GM19193 (cell line): ENCODE results near the gene ZNF407.

Source experiments
- POLR2A ChIP-seq: IDR thresholded peaks from 4 replicates; pipeline ENCODE4 v1.6.1; 2011; ENCODE audit not compliant: insufficient read depth, insufficient read length; ENCODE audit errors: extremely low read depth

Gene ZNF407

DNA sequence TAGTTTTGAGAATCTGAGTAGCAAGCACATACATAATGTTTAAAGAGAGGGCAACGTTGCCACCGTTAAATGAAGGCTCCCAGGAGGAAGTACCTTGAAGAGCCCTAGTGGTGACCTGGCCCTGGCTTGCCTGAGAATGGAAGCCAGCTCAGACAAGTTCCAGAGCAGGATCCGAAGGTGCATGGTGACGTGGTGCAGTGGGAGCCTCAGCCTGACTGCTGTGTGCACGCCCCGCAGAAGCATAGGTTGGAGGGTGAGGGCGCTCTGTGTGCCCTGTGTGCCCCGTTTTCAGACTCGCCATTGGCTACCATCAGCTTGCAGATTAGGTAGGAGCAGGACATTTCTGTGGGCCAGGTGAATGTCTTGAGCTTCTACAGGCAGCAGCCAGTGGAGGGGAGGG lies 68.2 kb downstream of the ZNF407 start:
- no peak for TF ChIP-seq POLR2A

DNA sequence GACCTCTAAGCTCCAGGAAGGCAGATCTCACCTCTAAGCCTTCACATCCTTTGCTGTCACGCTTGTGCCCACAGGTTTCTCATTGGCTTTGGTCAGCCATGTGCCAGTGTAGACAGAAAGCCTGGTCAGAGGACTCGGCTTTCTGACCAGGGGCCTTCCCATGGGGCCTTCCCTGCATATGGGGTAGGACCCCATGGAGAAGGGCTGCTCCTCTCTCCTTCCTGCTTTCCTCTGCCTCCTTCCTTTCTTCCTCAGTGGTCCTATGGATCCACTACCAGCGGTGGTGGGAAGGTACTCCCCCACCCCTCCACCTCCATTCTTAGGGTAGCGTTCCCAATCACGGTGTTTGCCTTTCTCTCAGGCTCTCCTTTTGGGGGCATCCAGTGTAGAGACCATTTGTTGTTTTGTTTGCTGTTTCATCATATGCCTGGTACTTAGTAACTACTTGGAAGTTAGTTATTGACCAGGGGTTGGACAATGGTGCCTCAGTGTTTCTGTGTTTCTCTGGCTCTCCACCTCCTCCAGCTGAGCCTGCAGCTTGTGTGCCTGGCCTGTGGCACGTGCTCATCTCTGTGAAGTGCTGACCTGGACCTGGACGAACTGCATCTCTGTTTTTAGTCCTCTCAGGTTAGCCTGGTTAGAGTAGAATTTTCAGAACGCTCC lies 71.6 kb downstream of the ZNF407 start:
- TF ChIP-seq POLR2A: no peak

DNA sequence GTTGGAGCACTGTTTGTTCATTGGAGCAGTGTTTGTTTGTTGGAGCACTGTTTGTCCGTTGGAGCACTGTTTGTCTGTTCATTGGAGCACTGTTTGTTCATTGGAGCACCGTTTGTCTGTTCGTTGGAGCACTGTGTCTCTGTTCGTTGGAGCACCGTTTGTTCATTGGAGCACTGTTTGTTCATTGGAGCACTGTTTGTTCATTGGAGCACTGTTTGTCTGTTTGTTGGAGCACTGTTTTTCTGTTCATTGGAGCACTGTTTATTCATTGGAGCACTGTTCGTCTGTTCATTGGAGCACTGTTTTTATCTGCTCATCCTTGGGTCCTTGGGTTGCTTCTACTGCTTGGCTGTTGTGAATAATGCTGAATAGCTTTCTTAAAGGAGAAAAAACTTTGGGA lies 74.7 kb downstream of the ZNF407 start:
- TF ChIP-seq POLR2A: no peak

DNA sequence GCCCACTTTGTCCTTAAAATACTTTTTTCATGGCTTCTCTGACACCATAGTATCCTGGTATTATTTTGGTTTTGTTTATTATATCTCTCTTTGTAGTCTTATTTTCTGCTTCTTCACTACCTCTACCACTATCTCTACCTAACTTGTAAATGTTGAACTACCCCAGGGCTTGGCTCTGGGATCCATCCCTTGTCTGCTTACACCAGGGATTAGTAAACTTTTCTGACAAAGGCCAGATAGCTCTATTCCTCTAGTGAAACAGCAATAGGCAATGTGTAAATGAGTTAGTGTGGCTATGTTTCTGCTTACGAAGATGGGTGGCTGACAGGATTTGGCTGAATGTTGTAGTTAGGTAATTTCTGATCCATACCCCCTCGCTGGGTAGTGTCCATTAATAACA lies 76.8 kb downstream of the ZNF407 start:
- TF ChIP-seq POLR2A: no peak

DNA sequence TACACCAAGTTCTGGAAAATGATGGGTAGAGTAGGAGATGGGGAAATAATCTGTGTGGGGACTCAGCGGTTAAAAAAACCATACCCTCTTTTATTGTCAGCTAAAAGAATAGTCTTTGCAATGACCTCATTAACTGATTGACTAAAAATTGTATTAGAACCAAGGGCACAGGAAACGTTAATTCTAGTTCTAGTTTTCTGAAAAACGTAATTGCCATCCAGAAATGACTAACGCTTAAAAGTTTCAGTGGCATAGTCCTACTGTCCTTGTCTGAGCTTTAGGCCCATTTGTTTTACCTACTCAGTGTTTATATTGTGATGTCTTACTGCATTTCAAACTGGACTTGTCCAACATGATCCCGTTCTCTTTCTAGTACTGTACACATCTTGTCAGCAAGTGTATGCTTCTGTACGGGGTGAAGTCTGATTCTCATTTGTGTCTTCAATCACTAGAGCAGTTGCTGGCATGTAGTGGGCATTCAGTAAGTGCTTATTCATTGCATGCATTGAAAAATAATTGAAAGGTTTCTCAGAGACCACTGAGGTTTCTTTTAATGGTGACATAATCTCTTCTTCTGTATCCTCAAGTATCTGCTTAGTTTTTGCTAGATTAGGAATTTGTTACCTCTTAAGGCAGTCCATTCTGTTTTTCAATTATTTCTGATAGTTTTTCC lies 81.5 kb downstream of the ZNF407 start:
- no peak for TF ChIP-seq POLR2A

DNA sequence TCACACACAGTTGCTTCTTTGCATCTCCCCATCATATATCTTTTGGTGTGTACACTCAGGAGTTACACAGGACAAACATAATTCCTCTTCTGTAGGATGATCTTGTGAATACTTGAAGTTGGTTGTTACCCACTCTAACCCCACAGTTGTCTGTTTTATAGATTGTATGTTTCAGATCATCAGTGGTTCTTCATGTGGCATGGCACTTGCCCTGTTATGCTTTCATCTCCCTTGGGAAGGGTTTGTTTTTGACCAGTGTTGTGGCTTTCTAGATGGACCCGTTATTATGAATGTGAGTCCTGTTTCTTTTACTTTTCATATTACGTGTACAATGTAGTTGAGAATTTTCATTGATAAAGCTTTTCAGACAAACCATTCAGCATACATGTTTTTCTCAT lies 82.0 kb downstream of the ZNF407 start:
- TF ChIP-seq POLR2A: no peak

DNA sequence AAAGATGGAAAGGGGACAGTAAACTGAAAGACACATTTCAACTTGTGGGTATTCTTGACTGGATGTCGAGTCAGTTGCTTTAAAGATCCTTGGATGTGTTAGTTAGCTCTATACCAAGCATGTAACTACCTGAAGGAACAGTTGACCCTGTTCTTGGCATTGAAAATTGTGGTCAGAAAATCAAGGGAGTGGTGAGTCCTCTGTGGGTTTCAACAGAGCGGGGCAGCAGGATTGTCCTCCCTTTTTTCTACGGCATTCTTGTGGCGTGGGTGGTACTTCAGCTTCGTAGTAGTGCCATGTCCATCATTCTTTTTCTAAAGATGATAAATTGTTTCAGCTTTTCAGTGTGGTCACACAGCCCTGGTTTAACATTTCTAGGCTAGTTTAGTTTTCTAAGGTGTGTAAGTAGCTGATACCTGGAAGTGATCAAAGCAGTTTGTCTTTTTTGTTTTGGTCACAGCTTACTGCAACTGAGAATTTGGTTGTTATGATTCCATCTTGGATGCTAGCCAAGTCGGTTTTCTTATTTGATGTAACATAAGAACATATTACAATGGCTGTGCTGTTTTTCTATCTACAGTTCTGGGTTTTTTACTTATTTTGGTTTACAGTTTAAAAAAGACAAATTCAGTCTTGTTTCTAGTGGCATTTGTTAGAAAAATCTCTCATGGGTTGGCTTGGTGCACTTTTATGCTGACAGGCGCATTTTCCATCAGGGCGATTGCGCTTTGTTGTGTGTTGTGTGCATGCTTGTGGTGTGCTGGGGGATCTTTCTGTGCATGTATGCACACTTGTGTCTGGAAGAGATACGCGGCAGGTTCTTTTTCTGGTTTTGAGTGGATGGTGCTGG lies 84.7 kb downstream of the ZNF407 start:
- TF ChIP-seq POLR2A: no peak

DNA sequence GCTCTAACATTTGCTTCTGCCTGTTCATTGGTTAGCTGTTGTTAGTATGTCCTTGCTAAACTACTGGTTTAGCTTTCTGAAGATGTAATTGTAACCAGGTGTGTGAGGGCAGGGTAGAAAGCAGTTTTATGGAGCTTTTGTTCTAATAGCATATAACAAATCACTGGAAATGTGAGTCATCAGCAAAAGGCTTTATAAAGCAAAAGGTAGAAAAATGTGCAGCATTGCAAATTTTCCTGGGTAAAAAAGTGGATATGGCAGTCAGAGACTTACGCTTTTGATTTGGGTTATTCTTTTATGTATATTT lies 85.3 kb downstream of the ZNF407 start:
- no peak for TF ChIP-seq POLR2A

DNA sequence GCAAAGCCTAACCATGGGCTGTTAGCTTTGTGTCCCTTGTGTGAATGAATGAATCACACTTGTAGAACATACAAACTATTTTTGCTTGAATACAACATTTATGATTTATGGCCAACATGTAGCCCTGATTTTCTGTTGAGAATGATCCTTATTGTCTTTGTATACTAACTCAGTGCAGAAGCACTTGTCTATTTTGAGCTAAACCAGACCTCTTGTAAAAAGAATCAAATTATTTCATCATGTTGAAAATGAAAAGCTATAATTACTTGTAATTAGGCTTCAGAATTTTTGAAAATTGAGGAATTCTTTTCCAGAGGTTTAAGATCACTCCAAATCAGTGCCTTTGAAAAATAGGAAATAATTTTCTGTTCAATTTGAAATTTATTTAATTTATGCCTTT lies 85.9 kb downstream of the ZNF407 start:
- no peak for TF ChIP-seq POLR2A

DNA sequence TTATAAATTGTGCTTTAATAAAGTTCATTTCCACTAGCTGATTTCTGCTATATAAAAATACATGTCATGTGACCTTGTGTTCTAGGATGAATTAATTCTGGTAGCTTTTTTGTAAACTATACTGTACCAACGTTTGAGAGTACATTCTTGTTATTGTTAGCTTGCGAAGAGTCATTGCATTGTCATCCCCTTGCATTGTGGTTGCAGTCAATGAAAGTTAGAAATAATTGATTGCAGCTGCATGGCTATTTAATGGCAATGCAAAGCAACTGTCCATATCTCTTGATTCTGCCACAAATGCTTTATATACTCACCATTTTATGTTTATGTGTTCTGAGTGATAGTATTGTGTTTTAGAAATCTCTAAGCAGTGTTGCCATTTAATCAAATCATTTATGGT lies 91.6 kb downstream of the ZNF407 start:
- no peak for TF ChIP-seq POLR2A

DNA sequence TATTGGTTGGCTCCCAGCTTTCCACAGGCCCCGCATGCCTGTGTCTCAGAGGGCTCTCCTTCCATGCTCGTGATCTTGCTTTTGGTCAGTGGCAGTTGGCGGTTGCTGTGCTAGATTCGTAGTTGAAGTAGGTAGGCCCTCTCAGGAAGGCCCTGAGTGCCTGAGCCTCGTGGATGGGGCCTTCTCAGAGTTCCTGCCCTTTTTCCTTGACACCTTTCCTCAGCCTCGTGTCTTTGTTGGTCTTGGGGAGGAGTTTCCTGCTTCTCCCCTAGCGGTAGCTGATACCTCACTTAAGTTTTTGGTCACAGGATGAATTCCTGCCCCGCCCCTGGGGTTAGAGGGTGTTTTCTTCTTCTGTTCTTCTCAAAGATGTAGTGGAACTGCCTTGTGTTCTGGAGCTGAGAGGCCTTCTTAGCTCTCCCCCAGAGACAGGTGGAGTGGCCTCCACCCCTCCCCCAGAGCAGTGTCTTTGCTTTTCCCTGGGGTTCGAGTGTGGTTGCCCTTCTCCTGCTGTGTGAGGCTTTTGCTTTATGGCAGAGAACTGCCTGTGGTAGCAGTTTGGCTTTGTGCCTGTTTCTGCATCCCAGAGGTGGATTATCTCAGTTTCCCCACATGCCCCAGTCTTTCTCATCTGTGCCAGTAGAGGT lies 94.8 kb downstream of the ZNF407 start:
- no peak for TF ChIP-seq POLR2A

DNA sequence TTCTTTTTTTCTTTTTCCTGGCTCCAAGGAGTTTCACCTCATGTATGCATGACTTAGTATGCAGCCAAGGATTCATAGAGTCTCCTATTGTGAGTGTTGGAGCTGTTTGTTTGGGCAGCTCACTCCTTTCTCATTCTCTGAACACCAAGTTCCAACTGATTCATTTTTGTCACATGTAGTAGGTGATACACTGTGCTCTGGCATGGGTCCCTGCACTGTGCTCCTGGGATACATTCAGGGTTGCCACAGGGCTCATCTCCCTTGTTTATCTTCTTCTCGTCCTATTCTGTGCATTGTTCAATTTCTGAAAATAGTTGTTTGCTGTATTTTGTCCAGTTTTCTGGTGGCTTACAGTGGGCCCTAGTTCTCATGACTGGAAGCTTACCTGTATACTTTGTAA lies 96.8 kb downstream of the ZNF407 start:
- TF ChIP-seq POLR2A: no peak

DNA sequence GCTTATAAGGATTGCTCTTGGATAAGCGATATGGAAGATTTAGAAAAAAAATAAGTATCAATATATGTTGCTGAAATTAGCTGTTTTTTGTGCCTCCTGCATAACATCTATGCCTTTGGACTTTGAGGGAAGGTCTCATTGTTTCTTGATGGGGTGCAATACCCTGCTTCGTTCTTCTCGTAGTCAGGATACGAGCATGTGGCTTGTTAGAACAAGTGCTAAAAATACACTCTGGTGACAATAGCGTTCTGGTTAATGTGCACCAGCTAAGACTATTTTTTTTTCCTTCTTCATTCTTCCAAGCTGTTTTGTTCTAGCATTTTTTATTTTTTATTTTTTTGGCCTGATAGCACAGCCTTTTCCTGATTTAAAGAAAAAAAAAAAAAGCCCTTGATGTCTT lies 97.5 kb downstream of the ZNF407 start:
- no peak for TF ChIP-seq POLR2A

DNA sequence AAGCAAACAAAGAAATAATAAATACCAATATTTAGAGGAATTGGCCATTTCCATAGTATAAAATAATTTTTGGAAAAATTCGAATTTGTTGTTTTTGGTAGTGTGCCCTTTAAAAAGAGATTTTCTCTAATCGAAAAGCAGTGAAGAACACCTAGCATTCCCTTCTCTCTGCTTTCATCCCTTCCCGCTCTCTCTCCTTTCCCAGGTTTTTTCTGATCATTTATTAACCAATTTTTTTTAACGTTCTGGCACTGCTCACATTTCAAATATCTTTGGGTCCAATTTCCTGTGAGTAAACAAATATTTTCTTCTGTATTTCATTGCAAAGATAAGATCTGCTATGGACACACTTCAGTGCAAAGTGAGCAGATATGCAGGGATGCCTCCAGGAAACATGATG lies 101.2 kb downstream of the ZNF407 start:
- TF ChIP-seq POLR2A: no peak

DNA sequence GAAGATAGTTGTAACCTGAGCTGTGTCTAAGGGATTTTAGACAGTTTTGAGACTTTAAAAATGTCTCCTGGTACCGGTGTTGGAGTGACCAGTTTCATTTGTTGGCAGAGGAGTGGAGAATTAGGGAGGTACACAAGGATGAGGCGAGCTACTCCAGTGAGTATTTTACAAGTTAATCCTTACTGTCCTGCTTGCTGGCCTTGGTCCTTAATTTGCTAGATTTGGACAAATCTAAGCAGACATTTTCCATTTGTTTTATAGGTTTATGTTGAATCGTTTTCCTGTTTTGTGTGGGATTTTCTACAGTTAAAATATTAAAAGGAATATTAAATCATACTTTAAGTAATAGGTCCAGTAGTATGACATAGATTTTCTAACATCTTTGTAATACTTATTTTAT lies 101.8 kb downstream of the ZNF407 start:
- no peak for TF ChIP-seq POLR2A
